ENCODE data around the gene MYCL.
"Not testable (repeated sequence)": the region's sequence is repeated elsewhere in the genome, so short reads cannot be mapped to it uniquely, and the experiment has no call there.

GRCh38 chr1:39913136-39913535 lies 11.4 kb upstream of the MYCL start:
- TF ChIP-seq CTCF (conservative IDR thresholded peaks at IDR 0.05 in 1 of 2, IDR thresholded peaks at IDR 0.05 in 1 of 2; ENCODE audit: extremely low read depth in 1 of 2, insufficient read depth in 1 of 2, low read depth in 1 of 2, low read length in 2 of 2); EZH2 (IDR thresholded peaks at IDR 0.05; ENCODE audit: borderline replicate concordance, low read length): not testable (repeated sequence)

All from mammary epithelial cell (primary cell).